GM19193 (cell line): ENCODE results near the gene CFAP74.

ENCODE experiments used
- POLR2A ChIP-seq: IDR thresholded peaks from 4 replicates; pipeline ENCODE4 v1.6.1; 2011; ENCODE audit not compliant: insufficient read depth, insufficient read length; ENCODE audit errors: extremely low read depth

The CFAP74 gene

GRCh38 chr1:1908506-1908791 is 95.1 kb downstream of the CFAP74 start:
- no peak for TF ChIP-seq POLR2A

- TF ChIP-seq POLR2A = peak; percentile 30
These were observed 96.4 kb downstream of the CFAP74 start for GRCh38 chr1:1907098-1907736.

GRCh38 chr1:1906185-1907097 is 97.1 kb downstream of the CFAP74 start:
- no peak for TF ChIP-seq POLR2A

- TF ChIP-seq POLR2A = no peak
These were observed 100.4 kb downstream of the CFAP74 start for GRCh38 chr1:1903224-1903623.

GRCh38 chr1:1901641-1902294 is 101.8 kb downstream of the CFAP74 start:
- no peak for TF ChIP-seq POLR2A

- no peak for TF ChIP-seq POLR2A
These were observed 102.5 kb downstream of the CFAP74 start for GRCh38 chr1:1900883-1901640.

GRCh38 chr1:1899967-1900327 is 103.6 kb downstream of the CFAP74 start:
- TF ChIP-seq POLR2A = no peak

- TF ChIP-seq POLR2A = no peak
These were observed 104.2 kb downstream of the CFAP74 start for GRCh38 chr1:1899266-1899966.

GRCh38 chr1:1898246-1898933 is 105.2 kb downstream of the CFAP74 start:
- TF ChIP-seq POLR2A = no peak

- TF ChIP-seq POLR2A = no peak
These were observed 107.9 kb downstream of the CFAP74 start for GRCh38 chr1:1895456-1896336.

- no peak for TF ChIP-seq POLR2A
These were observed 108.5 kb downstream of the CFAP74 start for GRCh38 chr1:1895060-1895418.

GRCh38 chr1:1894354-1895059 is 109.1 kb downstream of the CFAP74 start:
- TF ChIP-seq POLR2A = no peak

- TF ChIP-seq POLR2A = no peak
These were observed 109.6 kb downstream of the CFAP74 start for GRCh38 chr1:1893997-1894353.

- no peak for TF ChIP-seq POLR2A
These were observed 110.1 kb downstream of the CFAP74 start for GRCh38 chr1:1893291-1893985.
